Stimulated activated CD8-positive, alpha-beta memory T cell treated with anti-CD3 and anti-CD28 coated beads, Interleukin-2, amount 100 ng/mL, for 48 hours (primary cell): Measurements from ENCODE around the gene OR51L1.

ENCODE experiments used
- DNase-seq, 2 donors: peaks; one replicate each; pipeline ENCODE4 v3.0.0-alpha.2; 2020; ENCODE audit warnings: low read depth in 2 of 2

The OR51L1 gene

GRCh38 chr11:5046754-5047330 is 52.2 kb downstream of the OR51L1 start:
- no peak for DNase-seq
